Upper lobe of left lung (tissue), 6 donors: ENCODE data around the gene CABLES1. TPM values are rescaled to one million over a fixed set of nuclear protein-coding genes. Genes with fewer than 3 reads are reported as not detected.
"Not testable (repeated sequence)": the region's sequence is repeated elsewhere in the genome, so short reads cannot be mapped to it uniquely, and the experiment has no call there.

ENCODE experiments used
- ATAC-seq, 2 donors: fragments of 200-7000 bp; cut with Tn5 transposase; one replicate each; pipeline ENCODE4 v1.9.1; 2022; ENCODE audit warnings: mild to moderate bottlenecking in 2 of 2, moderate library complexity in 2 of 2; ENCODE audit not compliant: low FRiP score in 2 of 2
- DNase-seq, 2 donors: peaks; one replicate each; pipeline ENCODE4 v3.0.0-alpha.2; 2019 to 2020
- H3K27ac ChIP-seq, 4 donors: fragments of 200-600 bp; sonication (generic); one replicate each; pipeline ENCODE4 v1.5.1; 2016 to 2019
- H3K27me3 ChIP-seq, 4 donors: fragments of 200-600 bp; sonication (generic); one replicate each; pipeline ENCODE4 v1.5.1; 2017 to 2019
- H3K36me3 ChIP-seq, 4 donors: fragments of 200-600 bp; sonication (generic); one replicate each; pipeline ENCODE4 v1.5.1; 2016 to 2019
- H3K4me1 ChIP-seq, 4 donors: fragments of 200-600 bp; sonication (generic); one replicate each; pipeline ENCODE4 v1.5.1; 2018 to 2019
- H3K4me3 ChIP-seq, 4 donors: fragments of 200-600 bp; sonication (generic); one replicate each; pipeline ENCODE4 v1.5.1; 2017 to 2019; ENCODE audit warnings: mild to moderate bottlenecking in 2 of 4, moderate library complexity in 1 of 4
- H3K9me3 ChIP-seq, 4 donors: fragments of 200-600 bp; sonication (generic); one replicate each; pipeline ENCODE4 v1.5.1; 2018 to 2019
- EP300 ChIP-seq, 4 donors: sonication (generic); formaldehyde crosslinking; IDR thresholded peaks; one replicate each; pipeline ENCODE4 v1.5.1; 2017; ENCODE audit warnings: antibody characterized with exemption in 4 of 4, control low read depth in 2 of 4
- POLR2A ChIP-seq, 4 donors: fragments of 450-650 bp; IDR thresholded peaks; one replicate each; pipeline ENCODE4 v1.5.1; 2016 to 2017; ENCODE audit warnings: antibody characterized with exemption in 4 of 4, mild to moderate bottlenecking in 2 of 4
- POLR2AphosphoS5 ChIP-seq, 2 donors: sonication (generic); formaldehyde crosslinking; IDR thresholded peaks; one replicate each; pipeline ENCODE4 v1.5.1; 2017; ENCODE audit warnings: antibody characterized with exemption in 2 of 2
- WGBS, 2 donors: methylation state at CpG; one replicate each; pipeline ENCODE4 v1.1.5; 2017 to 2018; 5-methylcytosine and 5-hydroxymethylcytosine counted together
- total RNA-seq, 6 donors: library from RNA; depleted of rRNA in 4 of 6; stranded (reverse); fragments of >200 nt in 4 of 6; gene quantifications; one replicate each; pipeline versions ENCODE4 v1.1.0 to v1.2.1, GENCODE V29; 2016 to 2021
- TF ChIP-seq, protein P1 (sequence below), 6 experiments: fragments of 450-650 bp in 4 of 6; fragments of 200-600 bp in 2 of 6; sonication (generic) in 2 of 6; IDR thresholded peaks; one replicate each; pipeline ENCODE4 v1.5.1; 2016 to 2019; ENCODE audit warnings: antibody characterized with exemption in 6 of 6
- donor health status: DM: no; HTN: no; CAD: no; lungs with moderate emphysema.
- donor health status: DM: no; HTN: yes; CAD: no; lungs with severe emphysema.

The CABLES1 gene
- total RNA-seq, 6 donors from 2014 or later, result 24.6 to 63.9 (median 40.9) TPM

DNA sequence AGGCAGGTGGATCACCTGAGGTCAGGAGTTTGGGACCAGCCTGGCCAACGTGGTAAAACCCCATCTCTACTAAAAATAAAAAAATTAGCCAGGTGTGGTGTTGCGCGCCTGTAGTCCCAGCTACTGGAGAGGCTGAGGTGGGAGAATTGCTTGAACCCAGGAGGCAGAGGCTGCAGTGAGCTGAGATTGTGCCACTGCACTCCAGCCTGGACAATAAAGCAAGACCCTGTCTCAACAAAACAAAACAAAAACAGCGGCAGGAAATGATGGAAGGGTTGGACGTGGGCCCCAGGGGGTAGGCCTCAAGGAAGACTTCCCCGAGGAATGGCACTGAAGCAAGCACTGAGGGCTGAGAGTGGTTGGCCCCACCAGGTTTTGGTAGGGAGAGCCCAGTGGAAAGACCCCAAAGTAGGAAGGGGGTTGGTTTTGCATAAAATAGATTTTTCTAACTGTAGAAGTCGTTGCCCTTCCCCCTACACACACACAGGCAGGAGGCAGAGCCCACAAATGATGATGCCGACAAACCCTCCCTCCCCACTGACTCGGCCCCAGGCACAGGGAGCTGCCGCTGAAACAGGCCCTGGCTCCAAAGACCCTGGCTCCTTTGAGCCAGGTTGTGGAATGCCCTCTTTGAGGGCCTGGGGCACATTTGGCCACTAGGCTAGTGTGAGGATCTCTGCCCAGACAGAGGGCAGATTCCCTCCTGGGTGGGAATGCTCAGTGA, 104.8 kb downstream of the CABLES1 start:
- H3K27ac ChIP-seq, result no peak overlapping the region
- no peaks in the 10 kb centered on the region for H3K27me3 ChIP-seq
- 88 to 93% methylated on average over 10 of the region's 10 CpGs for WGBS, 2 donors
- no peak for DNase-seq
- no peak overlapping the region for H3K4me3 ChIP-seq
- TF ChIP-seq EP300 (IDR thresholded peaks at IDR 0.05) (no peak), POLR2AphosphoS5 (IDR thresholded peaks at IDR 0.05) (no peak), POLR2A (IDR thresholded peaks at IDR 0.05) (no peak)
- TF ChIP-seq, protein P1, sequence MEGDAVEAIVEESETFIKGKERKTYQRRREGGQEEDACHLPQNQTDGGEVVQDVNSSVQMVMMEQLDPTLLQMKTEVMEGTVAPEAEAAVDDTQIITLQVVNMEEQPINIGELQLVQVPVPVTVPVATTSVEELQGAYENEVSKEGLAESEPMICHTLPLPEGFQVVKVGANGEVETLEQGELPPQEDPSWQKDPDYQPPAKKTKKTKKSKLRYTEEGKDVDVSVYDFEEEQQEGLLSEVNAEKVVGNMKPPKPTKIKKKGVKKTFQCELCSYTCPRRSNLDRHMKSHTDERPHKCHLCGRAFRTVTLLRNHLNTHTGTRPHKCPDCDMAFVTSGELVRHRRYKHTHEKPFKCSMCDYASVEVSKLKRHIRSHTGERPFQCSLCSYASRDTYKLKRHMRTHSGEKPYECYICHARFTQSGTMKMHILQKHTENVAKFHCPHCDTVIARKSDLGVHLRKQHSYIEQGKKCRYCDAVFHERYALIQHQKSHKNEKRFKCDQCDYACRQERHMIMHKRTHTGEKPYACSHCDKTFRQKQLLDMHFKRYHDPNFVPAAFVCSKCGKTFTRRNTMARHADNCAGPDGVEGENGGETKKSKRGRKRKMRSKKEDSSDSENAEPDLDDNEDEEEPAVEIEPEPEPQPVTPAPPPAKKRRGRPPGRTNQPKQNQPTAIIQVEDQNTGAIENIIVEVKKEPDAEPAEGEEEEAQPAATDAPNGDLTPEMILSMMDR (IDR thresholded peaks at IDR 0.05), result no peak
- H3K36me3 ChIP-seq, result no peaks in the 10 kb centered on the region
- H3K9me3 ChIP-seq, result no peaks in the 10 kb centered on the region
- H3K4me1 ChIP-seq, result peaks cover 21 to 34% (median 25%) of the 10 kb centered on the region in 4 donors
- ATAC-seq, result no peak

DNA sequence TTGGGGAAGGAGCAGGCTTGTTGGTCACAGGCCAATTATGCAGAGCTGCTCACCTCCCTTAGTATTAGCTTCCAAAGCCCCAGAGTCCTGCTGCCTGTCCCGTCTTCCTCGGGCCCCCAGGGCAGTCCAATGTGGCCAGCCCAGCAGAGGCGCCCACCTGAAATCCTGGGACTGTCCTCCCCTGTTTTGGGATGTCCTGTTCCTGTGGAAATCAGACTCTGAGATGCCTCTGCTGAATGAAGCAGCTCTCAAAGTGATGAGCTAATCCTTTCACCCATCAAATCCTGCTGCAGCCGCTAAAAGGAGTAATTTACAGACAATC, 105.3 kb downstream of the CABLES1 start:
- no peak for ATAC-seq
- H3K27me3 ChIP-seq, result no peaks in the 10 kb centered on the region
- DNase-seq, result no peak
- H3K9me3 ChIP-seq, result no peaks in the 10 kb centered on the region
- H3K4me3 ChIP-seq, result no peak overlapping the region
- TF ChIP-seq, protein P1 (IDR thresholded peaks at IDR 0.05), result no peak
- TF ChIP-seq POLR2A (IDR thresholded peaks at IDR 0.05) (no peak), POLR2AphosphoS5 (IDR thresholded peaks at IDR 0.05) (no peak)
- 79 to 96% methylated on average over 2 to 4 of the region's 4 CpGs for WGBS, 2 donors
- H3K4me1 ChIP-seq, result peaks cover 21 to 34% (median 25%) of the 10 kb centered on the region in 4 donors
- H3K36me3 ChIP-seq, result peaks cover 0 to 4% (median 1%) of the 10 kb centered on the region in 4 donors
- H3K27ac ChIP-seq, result no peak overlapping the region

DNA sequence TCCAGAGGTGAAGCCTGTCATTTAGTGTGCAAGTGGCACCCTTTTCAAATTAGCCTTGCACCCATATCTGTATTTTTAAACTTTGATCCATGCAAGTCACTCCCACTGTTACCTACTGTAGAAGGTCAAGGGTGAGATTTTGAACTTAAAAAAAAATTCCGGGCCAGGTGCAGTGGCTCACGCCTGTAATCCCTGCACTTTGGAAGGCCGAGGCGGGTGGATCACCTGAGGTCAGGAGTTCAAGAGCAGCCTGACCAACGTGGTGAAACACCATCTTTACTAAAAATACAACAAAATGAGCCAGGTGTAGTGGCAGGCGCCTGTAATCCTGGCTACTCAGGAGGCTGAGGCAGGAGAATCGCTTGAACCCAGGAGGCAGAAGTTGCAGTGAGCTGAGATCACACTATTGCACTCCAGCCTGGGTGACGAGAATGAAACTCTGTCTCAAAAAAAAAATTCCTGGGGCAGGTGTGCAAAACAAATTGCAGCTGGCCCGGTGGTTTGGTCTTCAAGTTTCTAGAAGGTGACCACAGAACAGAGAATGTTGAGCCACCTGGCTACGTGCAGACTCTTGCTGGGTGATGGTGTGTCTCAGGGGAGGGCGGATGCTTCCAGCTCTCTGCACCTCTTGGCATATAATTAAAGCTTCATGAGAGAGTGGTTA, 106.7 kb downstream of the CABLES1 start:
- not testable (repeated sequence) for DNase-seq, H3K4me3 ChIP-seq, H3K27ac ChIP-seq, H3K27me3 ChIP-seq, ATAC-seq, H3K36me3 ChIP-seq, H3K9me3 ChIP-seq
- WGBS, 2 donors, result 66 to 76% methylated on average over 11 of the region's 11 CpGs
- H3K4me1 ChIP-seq, result peaks cover 20 to 26% (median 22%) of the 10 kb centered on the region in 4 donors

DNA sequence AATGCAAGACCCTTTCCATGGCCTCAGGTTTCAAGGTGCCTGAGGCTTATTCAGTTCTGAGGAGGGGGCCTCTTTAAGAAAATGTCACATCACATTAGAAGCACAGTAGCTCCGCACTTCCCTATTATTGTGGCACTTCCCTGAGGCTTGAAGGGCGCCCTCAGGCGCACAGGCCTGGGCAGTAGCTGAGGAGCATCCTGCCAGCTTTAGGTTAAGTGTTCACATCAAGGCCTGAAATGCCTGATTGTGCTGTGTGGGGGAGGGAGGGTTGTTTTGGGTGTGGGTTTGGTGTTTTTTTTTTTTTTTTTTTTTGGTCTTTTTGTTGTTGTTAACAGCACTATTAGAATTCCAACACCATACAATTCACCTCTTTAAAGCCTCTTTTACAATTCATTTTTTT, 107.9 kb downstream of the CABLES1 start:
- TF ChIP-seq, protein P1 (IDR thresholded peaks at IDR 0.05), result no peak
- TF ChIP-seq EP300 (IDR thresholded peaks at IDR 0.05) (no peak), POLR2A (IDR thresholded peaks at IDR 0.05) (no peak), POLR2AphosphoS5 (IDR thresholded peaks at IDR 0.05) (no peak)
- ATAC-seq (peak in 1 of 2 donors; percentile 67), DNase-seq (peak; percentile 53 to 75)
- Histone ChIP-seq H3K4me1 (peaks cover 8 to 14% (median 10%) of the 10 kb centered on the region in 4 donors), H3K9me3 (no peaks in the 10 kb centered on the region), H3K36me3 (peaks cover 4 to 16% (median 6%) of the 10 kb centered on the region in 4 donors), H3K27ac (no peak overlapping the region), H3K4me3 (no peak overlapping the region), H3K27me3 (no peaks in the 10 kb centered on the region)
- WGBS, 2 donors, result 52 to 53% methylated on average over 3 of the region's 3 CpGs

DNA sequence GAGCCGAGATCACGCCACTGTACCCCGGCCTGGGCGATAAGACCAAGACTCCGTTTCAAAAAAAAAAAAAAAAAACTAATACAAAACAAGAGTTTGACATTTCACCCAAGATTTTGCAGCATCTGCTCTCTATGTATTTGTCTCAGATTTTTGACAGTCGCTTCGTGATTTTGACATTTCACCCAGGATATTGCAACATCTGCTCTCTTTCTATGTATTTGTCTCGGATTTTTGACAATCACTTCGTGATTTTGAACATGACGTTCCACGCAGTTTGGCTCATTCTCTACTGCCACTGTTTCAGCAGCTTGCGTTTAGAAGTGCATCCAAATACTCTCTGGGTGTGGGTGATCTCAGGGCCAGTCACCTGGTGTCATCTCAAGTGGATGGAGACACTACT, 108.5 kb downstream of the CABLES1 start:
- Histone ChIP-seq H3K4me3 (no peak overlapping the region), H3K9me3 (no peaks in the 10 kb centered on the region), H3K4me1 (peaks cover 2 to 7% (median 4%) of the 10 kb centered on the region in 4 donors), H3K36me3 (peaks cover 4 to 16% (median 6%) of the 10 kb centered on the region in 4 donors), H3K27ac (no peak overlapping the region), H3K27me3 (no peaks in the 10 kb centered on the region)
- WGBS, 2 donors, result 76 to 77% methylated on average over 12 of the region's 12 CpGs
- ATAC-seq (no peak), DNase-seq (no peak)
- TF ChIP-seq POLR2A (IDR thresholded peaks at IDR 0.05) (no peak), POLR2AphosphoS5 (IDR thresholded peaks at IDR 0.05) (no peak), EP300 (IDR thresholded peaks at IDR 0.05) (no peak)
- TF ChIP-seq, protein P1 (IDR thresholded peaks at IDR 0.05), result no peak
